ENCODE results near the gene EPHB4.
"Not testable (repeated sequence)": the region's sequence is repeated elsewhere in the genome, so short reads cannot be mapped to it uniquely, and the experiment has no call there.

EPHB4 gene

DNA sequence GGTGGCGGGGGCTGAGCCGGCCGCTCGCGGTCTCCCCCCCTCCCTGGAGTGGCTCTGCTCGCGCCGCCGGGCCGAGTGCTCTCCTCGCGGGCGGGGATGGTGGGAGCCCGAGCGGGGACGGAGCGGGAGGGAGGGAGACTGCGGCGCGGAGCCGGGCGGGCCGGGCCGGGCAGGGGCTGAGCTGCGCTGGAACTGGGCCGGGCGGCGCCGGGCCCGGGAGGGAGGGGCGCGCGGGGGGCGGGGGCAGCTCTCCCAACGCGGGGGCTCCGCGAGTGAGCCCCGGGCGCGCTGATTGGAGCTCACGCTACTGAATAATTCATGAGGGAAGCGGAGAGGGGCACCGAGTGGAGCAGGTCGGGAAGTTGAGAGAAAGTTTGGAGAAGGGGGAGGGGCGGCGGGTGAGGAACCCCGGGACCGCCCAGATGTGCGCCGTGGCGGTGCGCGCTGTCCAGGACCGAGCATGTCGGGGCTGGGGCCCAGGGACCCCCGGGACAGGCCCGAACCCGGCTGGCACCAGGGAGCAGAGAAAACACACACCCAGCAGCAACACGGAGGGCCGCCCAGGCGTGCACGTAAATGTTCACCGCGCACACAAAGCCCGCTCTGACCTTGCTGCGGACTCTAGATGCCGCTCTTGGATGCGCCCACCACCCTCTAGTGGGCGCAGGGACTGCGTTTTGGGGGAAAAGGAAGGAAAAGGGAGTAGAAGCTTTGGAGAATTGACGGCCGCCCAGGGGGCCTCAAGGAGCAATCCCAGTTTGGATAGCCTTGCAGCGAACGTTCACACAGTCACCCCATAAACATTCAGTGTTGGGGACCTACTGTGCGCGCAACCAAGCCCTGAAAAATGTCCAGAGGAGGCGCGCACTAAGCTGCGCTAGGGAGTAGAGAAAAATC is at the start of gene EPHB4:
EPHB4 (minus strand) TSS at position 194 of the 897 bp plus-strand sequence. CDS start 493 bp downstream, outside the sequence.
- DNase-seq (ENCODE audit: low spot score), result no peak

DNA sequence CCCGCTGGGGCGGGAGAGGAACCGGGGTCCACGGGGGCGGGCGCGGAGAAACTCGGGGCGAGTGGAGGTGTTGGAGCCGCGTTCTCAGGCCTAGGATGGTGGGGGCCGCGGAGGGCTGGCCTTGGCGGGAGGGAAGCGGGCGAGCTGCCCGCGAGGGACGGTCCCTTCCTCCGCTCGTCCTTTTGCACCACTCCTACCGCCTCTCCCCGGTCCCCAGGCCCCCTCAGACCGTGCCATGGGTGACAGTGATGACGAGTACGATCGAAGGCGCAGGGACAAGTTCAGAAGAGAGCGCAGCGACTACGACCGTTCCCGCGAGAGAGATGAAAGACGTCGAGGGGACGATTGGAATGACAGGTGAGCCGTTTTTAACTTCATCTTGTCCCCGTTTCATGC is 48.0 kb upstream of the EPHB4 start:
- DNase-seq (ENCODE audit: low spot score), result no peak

- DNase-seq (ENCODE audit: low spot score), result peak; percentile 99
These were observed 47.4 kb upstream of the EPHB4 start, which contains the start of gene SRRT for GRCh38 chr7:100874577-100875355. Gene SRRT (plus strand): TSS chr7:100875103. CDS start chr7:100875591, 488 bp downstream.

GRCh38 chr7:100874300-100874576 is 46.9 kb upstream of the EPHB4 start:
- DNase-seq (ENCODE audit: low spot score), result no peak

DNA sequence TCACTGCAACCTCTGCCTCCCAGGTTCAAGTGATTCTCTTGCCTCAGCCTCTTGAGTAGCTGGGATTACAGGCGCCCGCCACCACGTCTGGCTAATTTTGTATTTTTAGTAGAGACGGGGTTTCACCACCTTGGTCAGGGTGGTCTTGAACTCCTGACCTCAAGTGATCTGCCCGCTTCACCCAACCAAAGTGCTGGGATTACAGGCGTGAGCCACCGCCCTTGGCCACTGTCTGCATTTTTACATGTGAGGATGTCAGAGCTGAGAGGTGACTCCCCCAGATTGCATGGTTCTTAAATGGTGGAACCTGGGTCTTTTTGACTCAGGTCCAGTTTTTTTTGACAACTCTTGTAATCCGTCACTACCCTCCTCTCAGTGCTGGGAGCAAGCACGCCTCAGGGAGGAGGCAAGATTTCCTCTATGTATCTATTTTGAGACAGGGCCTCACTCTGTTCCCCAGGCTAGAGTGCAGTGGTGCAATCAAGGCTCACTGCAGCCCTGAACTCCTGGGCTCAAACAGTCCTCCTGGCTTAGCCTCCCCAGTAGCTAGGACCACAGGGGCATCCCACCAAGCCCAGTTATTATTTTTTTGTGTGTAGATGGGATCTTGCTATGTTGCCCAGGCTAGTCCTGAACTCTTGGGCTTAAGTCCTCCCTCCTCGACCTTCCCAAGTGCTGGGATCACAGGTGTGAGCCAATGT is 46.4 kb upstream of the EPHB4 start:
- no peak for DNase-seq (ENCODE audit: low spot score)

- no peak for DNase-seq (ENCODE audit: low spot score)
These were observed 40.6 kb upstream of the EPHB4 start for GRCh38 chr7:100867776-100868485.

GRCh38 chr7:100867040-100867775 is 39.9 kb upstream of the EPHB4 start, which contains the start of gene TRIP6:
Gene TRIP6 (plus strand): TSS chr7:100867387. CDS start chr7:100867498, 111 bp downstream.
- DNase-seq (ENCODE audit: low spot score), result peak; percentile 85

DNA sequence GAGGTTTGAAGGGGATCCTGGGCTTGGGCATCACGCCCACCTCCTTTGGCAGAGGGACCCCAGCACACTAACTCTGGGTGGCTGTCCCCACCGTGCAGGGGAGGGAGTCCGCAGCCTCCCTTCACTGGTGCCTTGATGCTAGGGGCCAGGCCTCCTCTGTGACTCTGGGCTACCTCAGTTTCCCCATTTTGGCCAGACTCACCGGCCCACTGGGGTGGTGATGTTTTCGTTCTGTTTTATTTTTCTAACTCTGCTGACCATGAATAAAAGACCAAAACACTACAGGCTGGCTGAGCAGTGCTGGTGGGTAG is 39.4 kb upstream of the EPHB4 start:
- no peak for DNase-seq (ENCODE audit: low spot score)

GRCh38 chr7:100865938-100866728 is 38.8 kb upstream of the EPHB4 start:
- DNase-seq (ENCODE audit: low spot score), result peak; percentile 81

DNA sequence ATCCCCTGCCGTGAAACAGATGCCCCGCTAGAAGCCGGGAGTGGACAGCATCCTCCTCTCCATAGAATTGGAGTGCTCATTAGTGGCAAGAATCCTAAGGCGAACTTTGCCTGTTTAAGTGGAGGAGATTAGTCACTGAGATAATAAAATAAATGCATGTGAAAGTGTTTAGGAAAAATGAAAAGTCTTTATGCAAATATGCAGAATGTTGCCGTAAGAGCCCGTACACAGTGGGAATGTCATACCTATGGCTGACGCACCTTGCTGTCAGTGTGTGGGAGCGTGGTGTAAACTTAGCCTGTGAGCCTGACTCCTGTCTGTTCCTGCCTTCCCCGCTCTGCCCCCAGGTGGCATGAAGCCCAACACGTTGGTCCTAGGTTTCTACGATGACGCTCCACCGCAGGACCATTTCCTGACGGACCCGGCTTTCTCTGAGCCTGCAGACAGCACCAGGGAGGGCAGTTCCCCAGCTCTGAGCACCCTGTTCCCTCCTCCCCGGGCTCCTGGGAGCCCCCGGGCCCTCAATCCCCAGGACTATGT is 38.1 kb upstream of the EPHB4 start:
- peak; percentile 50 for DNase-seq (ENCODE audit: low spot score)

DNA sequence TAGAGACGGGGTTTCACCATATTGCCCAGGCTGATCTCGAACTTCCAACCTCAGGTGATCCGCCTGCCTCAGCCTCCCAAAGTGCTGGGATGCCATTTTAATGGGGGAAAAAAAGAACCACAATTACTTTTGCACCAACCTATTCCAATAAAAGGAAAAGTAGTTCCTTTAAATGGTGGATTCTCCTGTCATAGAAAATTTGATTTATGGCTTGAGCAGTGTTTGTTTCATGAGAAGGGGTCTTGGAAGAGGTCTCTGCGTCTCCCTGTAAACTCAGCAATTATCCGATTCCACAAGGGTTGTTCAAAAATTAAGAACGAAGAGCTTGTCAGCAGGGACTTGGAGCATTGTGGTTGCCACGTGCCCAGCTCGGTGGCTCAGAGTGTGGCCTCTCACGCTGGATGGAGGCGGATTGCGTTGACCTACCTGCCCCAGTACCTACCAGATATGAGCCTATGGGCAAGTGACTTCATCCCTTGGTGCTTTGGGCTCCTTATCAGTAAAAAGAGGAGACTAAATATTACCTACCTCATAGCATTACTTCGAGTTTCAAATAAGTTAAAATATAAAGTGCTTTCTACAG is 37.0 kb upstream of the EPHB4 start:
- DNase-seq (ENCODE audit: low spot score), result no peak

GRCh38 chr7:100863406-100863950 is 36.2 kb upstream of the EPHB4 start:
- DNase-seq (ENCODE audit: low spot score), result no peak

GRCh38 chr7:100861616-100861985 is 34.3 kb upstream of the EPHB4 start:
- no peak for DNase-seq (ENCODE audit: low spot score)

- no peak for DNase-seq (ENCODE audit: low spot score)
These were observed 33.6 kb upstream of the EPHB4 start for GRCh38 chr7:100860702-100861615.

GRCh38 chr7:100859856-100860255 is 32.5 kb upstream of the EPHB4 start:
- no peak for DNase-seq (ENCODE audit: low spot score)

DNA sequence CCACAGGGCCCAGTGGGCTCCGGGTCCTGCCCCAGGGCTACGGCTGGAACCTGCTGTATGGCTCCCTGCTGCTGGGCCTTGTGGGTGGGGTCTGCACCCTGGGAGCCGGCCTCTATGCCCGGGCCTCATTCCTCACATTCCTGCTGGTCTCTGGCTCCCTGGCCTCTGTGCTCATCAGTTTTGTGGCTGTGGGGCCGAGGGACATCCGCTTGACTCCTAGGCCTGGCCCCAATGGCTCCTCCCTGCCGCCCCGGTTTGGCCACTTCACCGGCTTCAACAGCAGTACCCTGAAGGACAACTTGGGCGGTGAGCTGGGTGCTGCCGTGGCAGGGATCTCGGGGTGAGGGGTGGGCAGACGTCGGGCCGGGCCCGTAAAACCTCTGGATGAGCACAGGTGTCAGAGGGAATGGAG is 29.6 kb upstream of the EPHB4 start:
- no peak for DNase-seq (ENCODE audit: low spot score)

- no peak for DNase-seq (ENCODE audit: low spot score)
These were observed 28.2 kb upstream of the EPHB4 start for GRCh38 chr7:100855515-100855914.

- not testable (repeated sequence) for DNase-seq (ENCODE audit: low spot score)
These were observed 27.6 kb upstream of the EPHB4 start for GRCh38 chr7:100854899-100855298.
